GM19468 (cell line): ENCODE measurements around the gene RBM6.
"Not testable (repeated sequence)": the region's sequence is repeated elsewhere in the genome, so short reads cannot be mapped to it uniquely, and the experiment has no call there.

Experiments used
- ATAC-seq: cut with Tn5 transposase; IDR thresholded peaks from one replicate; pipeline ENCODE4 v1.9.1; 2021; ENCODE audit warnings: mild to moderate bottlenecking, moderate library complexity, moderate number of reproducible peaks; ENCODE audit not compliant: unreplicated experiment; ENCODE audit errors: extremely low read depth

RBM6 gene

DNA sequence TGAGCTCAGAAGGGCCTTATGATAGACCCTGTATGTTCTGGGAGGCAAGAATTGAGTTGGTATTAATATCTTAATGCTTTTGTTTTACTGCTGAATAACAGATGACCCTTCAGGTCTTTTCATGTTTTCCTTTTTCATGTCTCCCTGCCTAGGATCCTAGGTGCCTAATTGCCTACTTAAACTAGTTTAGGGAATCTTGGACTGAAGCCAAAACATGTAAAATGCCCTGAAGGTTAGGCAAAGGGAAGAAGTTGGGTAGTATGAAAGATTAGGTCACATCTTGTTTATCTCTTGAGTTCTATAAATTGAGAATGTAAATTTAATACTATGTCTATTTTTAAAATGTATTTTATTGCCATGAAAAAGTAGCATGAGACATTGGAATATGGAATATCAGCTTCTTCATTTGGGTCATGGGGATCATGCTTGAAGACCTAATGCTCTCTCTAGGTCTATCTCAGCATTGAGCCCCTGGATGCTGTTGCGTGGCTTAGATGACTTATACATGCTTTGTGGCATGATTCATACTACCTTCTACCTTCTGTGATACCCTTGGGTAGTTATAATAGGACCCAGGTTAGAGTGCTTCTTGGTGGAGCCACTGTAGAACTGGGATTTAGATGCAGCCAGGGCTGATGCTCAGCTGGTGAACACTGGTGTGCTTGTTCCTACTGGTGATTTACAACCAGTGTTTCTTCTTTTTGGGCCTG, 26.4 kb downstream of the RBM6 start:
- ATAC-seq, result no peak

DNA sequence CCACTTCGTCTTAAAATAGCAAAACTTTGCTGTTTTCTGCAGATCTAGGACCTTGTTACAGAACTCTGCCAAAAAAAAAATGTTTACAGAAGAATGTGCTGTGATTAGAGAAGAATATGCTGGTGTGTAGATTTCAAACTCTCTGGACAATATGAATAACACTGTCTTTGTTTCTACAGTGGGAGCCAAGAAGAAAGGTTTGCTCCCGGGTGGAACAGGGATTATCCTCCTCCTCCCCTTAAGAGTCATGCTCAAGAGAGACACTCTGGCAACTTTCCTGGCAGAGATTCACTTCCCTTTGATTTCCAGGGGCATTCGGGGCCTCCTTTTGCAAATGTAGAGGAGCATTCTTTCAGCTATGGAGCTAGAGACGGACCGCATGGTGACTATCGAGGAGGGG, 27.3 kb downstream of the RBM6 start:
- no peak for ATAC-seq

DNA sequence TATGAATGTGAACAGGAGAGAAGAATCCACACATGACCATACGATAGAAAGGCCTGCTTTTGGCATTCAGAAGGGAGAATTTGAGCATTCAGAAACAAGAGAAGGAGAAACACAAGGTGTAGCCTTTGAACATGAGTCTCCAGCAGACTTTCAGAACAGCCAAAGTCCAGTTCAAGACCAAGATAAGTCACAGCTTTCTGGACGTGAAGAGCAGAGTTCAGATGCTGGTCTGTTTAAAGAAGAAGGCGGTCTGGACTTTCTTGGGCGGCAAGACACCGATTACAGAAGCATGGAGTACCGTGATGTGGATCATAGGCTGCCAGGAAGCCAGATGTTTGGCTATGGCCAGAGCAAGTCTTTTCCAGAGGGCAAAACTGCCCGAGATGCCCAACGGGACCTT, 28.4 kb downstream of the RBM6 start:
- ATAC-seq, result no peak

- no peak for ATAC-seq
Measured at GRCh38 chr3:49972656-49973055, 32.7 kb downstream of the RBM6 start.

DNA sequence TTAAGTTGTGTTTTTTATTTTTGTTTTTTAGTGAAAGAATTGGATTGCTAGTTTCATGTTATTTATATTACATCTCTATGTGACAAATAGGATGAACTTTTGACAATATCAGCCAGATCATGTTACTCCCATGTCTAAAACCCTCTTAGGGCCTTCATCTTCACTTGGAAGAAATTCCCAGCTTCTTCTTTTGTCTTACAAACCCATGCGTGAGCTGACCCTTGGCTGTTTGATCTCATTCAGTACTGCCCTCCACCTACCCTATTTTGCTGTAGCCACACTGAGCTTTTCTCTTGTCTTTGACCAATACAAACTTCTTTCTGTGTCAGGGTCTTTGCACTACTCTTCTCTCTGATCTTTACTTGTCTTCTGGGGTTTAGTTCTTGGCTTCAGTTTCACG, 37.0 kb downstream of the RBM6 start:
- ATAC-seq, result no peak

GRCh38 chr3:49984394-49984793, 44.4 kb downstream of the RBM6 start:
- ATAC-seq, result no peak

- ATAC-seq, result no peak
Measured at GRCh38 chr3:49992326-49992725, 52.4 kb downstream of the RBM6 start.

DNA sequence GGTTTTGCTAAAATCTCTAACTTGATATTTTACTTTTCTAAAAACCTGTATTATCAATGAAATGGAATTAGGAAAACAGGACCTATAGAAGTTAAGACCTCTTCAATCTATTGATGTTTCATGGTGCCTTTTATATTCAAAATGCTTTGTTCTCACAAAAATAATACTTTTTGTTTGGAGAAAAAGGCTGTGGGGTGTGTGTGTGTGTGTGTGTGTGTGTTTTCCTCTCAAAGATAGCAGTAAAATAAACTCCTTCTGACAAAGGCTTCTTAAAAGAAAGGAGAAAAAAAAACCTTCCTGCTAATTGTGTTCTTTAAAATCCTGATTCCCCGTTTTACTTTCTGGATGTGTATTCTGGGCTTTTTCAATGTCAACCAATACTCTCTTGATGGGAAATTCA, 54.5 kb downstream of the RBM6 start:
- no peak for ATAC-seq

GRCh38 chr3:49996016-49996415, 56.1 kb downstream of the RBM6 start:
- ATAC-seq, result no peak

DNA sequence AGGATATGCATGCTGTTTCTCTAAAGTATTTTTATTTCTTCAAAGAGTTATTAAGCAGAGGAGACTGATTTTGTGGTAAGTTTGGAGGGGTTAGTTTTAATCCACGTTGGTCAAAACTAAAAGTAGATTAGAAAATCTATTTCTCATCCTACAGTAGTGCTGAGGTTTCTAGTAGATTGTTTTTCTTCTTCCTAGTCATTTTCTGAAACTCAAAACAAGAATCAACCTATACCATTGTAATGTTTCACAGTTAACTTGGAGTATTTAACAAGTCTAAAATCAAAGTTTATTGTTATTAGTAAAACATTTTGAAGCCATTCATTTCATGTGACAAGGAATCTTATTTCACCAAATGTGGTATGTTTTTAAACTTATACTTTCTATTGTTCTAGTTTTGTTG, 57.9 kb downstream of the RBM6 start:
- ATAC-seq, result no peak

DNA sequence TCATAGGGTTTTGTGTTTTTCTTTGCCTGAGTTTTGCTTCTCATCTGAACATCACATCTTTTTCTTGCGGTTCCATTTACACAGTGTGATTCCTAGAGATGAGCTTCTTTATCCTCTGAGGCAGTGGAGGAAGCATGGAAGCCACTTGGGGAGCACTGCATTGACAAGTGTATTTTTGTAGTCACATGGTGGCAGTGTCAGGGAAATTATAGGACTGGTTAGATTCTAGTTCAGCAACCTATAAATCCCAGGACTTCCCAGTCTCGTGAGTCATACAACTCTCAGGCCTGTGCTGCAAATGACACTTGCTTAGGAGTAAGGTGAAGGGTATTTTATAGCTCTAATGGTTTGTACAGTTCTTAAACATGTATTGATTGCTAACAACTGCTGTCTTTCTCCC, 58.4 kb downstream of the RBM6 start:
- ATAC-seq, result no peak

DNA sequence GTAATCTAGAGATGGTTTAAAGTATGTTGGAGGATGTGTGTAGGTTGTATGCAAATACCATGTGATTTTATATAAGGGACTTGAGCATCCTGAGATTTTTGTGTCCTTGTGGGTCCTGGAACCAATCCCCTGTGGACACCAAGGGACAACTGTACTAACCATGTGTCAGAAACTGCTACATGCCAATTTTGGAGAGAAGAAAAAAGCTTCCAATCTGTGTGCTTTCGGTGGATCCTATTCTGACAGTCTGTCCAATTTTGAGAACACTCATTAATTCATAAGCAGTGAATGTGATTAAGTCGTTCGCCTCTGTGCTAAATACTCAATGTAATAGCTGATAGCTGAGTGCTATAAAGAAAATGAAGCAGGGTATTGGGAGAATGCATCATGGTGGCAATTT, 61.6 kb downstream of the RBM6 start:
- no peak for ATAC-seq

DNA sequence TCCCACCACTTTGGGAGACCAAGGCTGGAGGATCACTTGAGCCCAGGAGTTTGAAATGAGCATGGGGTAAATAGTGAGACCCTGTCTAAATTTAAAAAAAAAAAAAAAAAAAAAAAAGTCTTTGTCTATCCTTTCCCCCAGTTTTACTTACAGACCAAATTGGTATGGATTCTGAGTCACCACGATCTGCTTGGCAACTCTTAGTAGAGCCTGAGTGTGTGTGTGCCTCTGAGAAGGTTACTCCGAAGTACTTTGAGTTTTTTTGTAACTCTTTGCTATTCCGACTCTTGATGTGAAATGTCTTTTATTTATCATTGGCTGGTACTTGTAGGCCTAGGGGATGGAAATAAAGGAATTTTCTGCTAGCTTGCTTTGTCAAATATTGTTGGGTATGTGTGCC, 63.3 kb downstream of the RBM6 start:
- no peak for ATAC-seq

DNA sequence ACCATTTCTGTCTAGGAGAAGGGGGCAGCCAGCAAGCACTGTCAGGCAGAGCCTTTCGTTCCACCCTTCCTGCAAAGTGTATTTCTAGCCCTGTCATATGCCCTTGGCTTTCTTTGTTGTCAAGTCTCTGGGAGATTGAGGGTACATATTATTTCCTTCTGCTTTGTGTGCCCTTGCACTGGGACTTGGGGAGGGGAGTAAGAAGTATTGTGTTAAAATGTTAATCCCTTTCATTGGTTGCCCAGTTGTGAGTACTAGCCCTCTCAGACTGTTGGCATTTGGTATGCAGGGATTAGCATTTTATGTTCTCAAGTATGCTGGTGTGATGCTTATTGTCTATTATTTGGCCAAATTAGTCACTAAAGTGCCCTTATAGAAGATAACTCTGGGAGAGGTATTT, 63.9 kb downstream of the RBM6 start:
- no peak for ATAC-seq

GRCh38 chr3:50008931-50009330, 69.0 kb downstream of the RBM6 start:
- no peak for ATAC-seq

DNA sequence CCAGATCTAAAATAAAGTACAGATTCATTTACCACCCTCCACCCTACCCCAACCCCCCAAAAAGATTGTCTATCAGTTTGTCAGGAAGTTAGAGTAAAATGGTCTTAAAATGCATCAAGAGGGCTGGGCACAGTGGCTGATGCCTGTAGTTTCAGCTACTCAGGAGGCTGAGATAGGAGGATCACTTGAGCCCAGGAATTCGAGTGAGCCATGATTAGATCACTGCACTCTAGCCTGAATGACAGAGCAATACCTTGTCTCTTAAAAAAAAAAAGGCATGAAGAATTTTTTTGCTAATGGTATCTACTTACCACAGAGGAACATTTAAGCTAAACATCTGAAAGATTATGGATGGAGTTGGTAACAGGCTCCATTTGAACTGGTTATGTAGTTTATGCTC, 71.0 kb downstream of the RBM6 start:
- no peak for ATAC-seq

DNA sequence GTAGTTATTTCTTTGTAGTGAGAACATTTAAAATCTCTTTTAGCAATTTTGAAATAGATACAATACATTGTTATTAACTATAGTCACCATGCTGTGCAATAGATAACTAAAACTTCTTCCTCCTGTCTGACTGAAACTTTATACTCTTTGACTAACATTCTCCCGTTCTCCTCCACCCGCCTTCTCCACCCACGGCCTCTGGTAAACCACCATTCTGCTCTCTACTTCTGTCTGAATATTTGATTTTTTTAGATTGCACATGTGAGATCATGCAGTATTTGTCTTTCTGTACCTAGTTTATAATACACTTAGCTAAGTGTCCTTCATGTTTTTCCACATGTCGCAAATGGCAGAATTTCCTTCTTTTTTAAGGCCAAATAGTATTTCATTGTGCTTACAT, 76.0 kb downstream of the RBM6 start:
- ATAC-seq, result no peak

GRCh38 chr3:50028346-50028745, 88.4 kb downstream of the RBM6 start:
- no peak for ATAC-seq

GRCh38 chr3:50031201-50031600, 91.3 kb downstream of the RBM6 start:
- not testable (repeated sequence) for ATAC-seq

DNA sequence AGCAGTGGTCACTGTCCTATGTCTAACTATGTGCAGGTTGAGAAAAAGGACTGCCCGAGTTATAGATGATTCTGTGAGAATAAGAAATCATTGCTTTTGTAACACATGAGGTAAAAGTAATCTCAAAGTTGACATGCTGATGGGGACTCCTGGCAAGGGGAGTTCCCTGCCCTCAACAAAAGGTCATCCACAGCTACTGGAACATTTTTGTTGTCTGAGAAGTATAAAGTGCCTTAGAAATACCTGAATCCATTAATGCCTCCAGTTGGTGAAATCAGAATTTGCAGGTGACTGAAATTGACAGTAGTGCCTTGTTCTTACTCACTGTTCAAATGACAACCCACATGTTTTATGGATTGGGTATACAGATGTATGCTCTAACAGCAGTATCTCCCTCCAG, 105.0 kb downstream of the RBM6 start:
- no peak for ATAC-seq

DNA sequence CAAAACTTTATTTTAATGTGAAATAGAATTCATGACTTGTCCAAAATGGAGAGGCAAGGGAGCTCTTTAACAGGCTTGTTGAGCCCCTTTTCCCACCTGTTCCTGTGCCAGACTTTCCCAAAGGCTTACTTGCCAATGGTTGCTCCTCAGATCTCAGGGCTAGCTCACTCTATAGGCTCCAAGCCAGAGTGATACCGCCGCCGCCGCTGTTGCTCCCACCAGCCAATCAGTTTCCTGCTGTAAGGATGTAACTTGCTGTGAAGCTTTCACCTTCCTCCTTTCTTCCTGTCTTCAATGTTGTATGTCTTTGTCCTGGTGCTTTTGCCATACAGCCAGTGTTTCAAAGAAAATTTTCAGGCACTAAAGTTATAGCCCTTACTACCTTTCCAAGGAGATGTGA, 107.5 kb downstream of the RBM6 start:
- ATAC-seq, result no peak

- no peak for ATAC-seq
Measured at GRCh38 chr3:50050361-50050760, 110.4 kb downstream of the RBM6 start.

GRCh38 chr3:50057756-50058155, 117.8 kb downstream of the RBM6 start:
- ATAC-seq, result no peak
